Glomerular visceral epithelial cell (primary cell): ENCODE data around the gene ARFRP1.
A peak's percentile ranks its signal among the peaks of the same experiment; 100 is the strongest.

Experiments
- DNase-seq: peaks from one replicate; pipeline ENCODE4 v3.0.0-alpha.2; 2016; ENCODE audit errors: extremely low spot score

Gene ARFRP1

DNA sequence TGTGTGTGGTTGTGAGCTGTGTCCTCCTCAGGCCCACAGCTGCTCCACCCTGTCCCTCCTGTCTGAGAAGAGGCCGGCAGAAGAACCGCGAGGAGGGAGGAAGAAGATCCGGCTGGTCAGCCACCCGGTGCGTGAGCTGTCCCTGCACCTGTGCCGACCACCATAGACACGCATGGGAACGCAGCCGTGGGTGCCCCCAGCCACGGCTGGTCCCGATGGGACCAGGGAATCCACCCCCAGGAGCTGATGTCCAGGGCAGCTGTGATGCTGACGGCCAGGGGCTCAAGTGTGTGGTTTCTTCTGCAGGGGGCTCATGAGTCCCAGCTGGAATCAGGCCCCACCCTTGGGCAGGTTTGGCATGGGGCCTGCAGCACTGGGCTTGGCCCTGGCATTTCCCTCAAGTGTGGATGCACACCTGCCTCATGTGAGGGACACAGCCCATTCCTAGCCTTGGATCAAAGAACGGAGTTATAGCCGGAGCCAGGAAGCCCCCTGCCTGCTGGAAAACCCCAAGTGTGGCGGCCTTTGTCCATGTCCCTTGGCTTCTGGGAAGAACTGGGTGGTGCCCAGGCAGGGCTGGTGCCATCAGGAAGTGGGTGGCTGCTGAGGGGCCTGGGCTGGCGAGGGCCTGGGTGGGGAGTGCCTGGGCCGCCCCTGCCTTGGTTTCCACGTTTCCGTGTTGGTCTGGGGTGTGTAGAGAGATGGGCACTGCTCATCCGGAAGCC, 15.9 kb downstream of the ARFRP1 start:
- no peak for DNase-seq

DNA sequence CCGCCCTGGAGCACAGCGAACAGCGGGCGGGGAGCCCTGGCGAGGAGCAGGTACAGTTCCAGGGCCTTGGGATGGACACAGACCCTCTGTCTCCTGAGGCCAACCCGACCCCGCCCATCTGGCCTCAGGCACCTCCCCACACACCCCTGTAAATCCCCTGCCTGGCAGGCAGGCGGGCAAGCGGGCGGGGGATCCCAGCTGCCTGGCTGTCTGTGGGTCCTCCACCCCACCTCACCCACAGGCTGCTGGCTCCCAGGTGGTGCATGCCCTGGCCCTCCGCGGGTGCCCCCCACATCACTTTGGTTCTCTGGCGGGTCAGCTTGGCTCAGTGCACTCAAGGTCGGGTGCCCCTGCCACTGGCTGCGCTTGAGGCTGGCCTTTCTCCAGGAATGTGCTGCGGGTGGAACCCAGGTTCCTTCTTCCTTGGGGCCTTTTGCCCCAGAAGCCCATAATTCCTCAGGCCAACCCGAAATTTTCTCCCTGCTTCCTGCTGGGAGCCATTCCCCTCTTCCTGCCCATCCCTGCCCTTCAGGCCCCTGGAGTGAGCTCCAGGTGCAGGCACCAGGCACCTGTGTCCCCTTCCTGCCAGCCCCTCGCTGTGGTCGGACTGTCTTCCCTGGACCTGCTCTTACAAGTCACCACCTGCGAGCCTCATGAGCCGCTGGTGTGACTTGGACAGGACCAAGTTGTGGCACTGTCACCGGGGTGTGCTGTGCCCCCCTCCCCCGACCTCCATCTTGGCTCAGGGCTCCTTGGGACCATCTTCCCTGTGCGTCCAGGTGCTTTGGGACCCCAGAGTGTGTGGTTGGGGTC, 16.7 kb downstream of the ARFRP1 start:
- DNase-seq = no peak

DNA sequence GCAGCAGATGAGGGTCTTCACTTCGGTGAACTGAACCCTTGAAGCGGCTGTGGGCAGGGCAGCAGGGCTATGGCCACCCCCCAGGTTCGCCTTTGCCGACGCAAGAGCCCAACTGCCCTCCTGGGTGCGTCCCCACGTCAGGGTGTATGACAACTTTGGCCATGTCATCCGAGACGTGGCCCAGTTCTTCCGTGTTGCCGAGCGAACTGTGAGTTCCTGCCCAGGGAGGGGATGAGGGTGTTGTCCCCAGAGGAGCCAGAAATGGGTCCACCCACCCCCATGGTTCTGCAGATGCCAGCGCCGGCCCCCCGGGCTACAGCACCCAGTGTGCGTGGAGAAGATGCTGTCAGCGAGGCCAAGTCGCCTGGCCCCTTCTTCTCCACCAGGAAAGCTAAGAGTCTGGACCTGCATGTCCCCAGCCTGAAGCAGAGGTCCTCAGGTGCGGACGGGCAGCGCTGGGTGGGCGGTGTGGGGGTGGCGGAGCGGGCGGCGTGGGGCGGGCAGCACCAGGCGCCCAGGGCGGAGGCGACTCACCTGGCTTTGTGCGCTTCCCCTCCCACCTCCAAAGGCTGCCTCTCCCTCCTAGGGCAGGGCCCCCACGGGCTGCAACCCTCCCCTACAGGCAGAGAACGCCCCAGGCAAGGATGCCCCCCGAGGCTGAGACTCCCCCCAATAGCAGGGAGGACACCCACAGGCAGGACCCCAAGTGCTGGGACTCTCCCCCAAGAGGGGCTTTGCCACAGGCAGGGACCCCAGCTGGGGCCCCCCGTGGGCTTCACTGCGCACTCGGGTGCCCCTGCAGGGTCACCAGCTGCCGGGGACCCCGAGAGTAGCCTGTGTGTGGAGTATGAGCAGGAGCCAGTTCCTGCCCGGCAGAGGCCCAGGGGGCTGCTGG, 17.5 kb downstream of the ARFRP1 start:
- DNase-seq = no peak

DNA sequence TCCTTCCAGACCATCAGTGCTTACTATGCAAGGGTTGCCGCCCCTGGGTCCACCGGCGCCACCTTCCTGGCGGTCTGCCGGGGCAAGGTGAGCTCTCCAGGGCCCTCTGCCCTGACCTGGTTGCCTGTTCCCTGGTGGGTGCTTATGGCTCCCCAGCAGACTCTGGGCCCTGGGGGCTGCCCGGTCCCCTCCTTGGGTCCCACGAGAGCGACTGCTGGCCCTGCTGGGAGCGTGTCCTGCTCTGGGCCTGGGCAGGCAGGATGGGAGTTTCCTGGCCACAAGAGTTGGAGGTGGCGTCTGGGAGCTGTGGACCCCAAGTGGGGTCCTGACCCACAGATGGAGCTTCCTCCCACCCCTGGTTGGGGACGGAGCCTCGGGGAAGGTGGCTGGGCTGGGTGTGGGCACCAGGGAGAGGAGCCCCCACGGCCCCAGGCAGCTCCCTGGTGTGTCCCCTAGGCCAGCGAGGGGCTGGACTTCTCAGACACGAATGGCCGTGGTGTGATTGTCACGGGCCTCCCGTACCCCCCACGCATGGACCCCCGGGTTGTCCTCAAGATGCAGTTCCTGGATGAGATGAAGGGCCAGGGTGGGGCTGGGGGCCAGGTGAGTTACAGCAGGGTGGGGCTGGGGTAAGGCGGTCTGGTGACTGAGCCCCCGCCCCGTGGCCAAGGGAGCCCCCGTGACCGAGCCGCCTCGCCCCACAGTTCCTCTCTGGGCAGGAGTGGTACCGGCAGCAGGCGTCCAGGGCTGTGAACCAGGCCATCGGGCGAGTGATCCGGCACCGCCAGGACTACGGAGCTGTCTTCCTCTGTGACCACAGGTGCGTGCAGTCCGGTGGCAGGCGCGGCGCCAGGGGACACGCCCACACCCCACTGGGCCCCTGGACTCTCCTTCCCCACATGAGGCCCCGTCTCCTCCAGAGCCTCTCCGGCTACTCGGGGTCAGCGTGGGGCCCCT, 18.5 kb downstream of the ARFRP1 start:
- DNase-seq = no peak

- DNase-seq = no peak
Measured at GRCh38 chr20:63688228-63689045, 19.3 kb downstream of the ARFRP1 start.

GRCh38 chr20:63687419-63688178, 20.2 kb downstream of the ARFRP1 start:
- no peak for DNase-seq

- no peak for DNase-seq
Measured at GRCh38 chr20:63686492-63687321, 21.1 kb downstream of the ARFRP1 start.

DNA sequence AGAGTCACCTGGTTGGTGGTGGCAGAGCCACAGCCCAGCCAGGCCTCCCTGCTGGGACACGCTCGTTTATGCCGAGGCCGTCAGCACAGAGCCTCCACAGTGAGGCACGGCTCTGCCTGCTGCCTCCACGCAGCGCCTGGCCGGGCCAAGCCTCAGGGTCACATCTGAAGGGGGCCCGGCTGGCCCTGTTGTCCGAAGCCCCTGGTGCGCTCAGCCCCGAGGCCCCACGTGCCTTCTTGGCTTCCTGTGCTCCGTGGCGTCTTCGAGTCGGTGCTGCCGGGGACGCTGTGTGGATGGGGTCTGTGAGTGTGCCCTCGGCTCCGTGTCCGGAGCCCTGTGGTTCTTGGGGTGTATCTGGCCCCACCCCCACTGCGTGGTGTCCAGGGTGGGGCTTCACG, 21.7 kb downstream of the ARFRP1 start:
- DNase-seq = no peak

DNA sequence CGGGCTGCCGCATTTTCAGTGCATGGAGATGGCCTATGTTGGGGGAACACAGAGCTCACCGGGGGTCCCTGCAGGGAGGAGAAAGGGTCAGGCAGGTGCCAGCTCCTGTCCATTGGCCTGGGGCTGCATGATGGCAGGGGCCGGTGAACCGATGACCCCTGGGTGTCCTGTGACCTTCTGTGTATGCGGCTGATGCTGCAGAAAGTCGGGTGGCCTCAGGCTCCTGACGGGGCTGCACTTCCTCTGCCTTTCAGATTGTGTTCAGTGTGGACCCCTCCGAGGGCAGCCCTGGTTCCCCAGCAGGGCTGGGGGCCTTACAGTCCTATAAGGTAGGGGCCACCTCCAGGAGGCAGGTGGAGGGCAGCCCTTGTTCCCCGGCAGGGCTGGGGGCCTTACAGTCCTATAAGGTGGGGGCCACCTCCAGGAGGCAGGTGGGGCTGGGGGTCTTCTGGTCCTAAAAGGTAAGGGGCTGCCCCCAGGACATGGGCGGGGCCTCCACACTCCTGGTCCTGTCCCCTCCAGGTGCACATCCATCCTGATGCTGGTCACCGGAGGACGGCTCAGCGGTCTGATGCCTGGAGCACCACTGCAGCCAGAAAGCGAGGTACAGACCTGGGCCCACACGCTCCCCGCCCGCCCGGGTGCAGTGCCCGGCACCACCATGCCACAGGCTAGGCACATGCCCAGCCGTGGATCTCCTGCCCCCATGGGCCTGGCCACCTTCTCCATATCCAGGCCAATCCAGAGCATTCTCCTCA, 22.3 kb downstream of the ARFRP1 start:
- DNase-seq = no peak

DNA sequence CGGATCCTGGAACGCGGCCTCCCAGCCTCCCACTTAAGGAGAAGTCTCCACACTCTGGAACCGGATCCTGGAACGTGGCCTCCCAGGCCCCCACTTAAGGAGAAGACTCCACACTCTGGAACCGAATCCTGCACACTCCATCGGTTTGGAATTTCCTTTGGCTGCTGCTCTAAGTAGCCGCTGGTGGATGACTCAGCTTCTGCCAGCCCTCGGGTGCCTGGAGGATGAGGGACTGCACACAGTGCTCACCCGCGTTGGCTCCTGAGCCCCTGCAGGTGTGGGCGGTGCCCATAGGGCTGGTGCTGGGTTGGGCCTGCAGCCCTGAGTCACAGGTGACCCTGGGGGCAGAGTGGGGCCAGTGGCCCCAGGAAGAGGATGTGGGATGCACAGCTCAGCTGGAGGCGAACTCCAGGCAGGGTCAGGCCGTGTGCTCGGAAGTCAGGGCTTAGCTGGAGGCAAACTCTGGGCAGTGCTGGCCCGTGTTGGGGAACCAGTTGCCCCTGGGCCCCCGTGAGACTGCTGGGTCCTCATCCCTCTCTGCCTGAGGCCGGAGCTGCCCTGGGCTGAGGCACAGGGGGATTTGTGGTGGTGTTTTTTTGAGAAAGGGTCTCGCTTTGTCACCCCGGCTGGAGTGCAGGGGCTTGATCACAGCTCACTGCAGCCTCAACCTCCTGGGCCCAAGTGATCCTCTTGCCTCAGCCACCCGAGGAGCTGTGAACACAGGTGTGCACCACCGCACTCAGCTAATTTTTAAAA, 25.2 kb downstream of the ARFRP1 start:
- DNase-seq = peak; percentile 100

GRCh38 chr20:63681609-63682142, 26.1 kb downstream of the ARFRP1 start:
- no peak for DNase-seq

GRCh38 chr20:63680857-63681608, 26.7 kb downstream of the ARFRP1 start:
- no peak for DNase-seq

DNA sequence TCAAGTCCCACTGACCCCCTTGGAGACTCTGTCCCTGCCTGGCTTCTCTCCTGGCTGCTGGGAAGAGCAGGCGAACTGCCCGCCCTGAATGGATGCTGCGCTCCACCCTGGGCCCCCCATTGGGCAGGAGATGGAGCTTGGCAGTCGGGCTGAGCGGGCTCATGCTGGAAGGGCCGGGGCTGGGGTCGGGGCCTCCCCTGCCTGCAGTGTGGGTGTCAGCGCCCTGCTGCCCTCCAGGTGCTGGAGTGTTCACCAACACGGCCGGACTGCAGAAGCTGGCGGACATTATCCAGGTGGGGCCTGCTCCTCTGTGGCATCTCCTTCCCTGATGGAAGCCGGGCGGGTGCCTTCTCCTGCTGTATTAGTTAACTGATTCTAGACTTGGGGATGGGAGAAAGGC, 27.3 kb downstream of the ARFRP1 start:
- no peak for DNase-seq

- DNase-seq = no peak
Measured at GRCh38 chr20:63679799-63680305, 27.9 kb downstream of the ARFRP1 start.

- no peak for DNase-seq
Measured at GRCh38 chr20:63678667-63679465, 28.9 kb downstream of the ARFRP1 start.
